Neural progenitor cell (in vitro differentiated cells): ENCODE data around the gene MED13L.

Experiments used
- CTCF ChIP-seq: fragments of 200-600 bp; sonication (generic); IDR thresholded peaks from 2 replicates; pipeline ENCODE4 v1.5.1; 2017; ENCODE audit warnings: antibody characterized with exemption, mild to moderate bottlenecking
- EZH2 ChIP-seq: fragments of 200-600 bp; sonication (generic); IDR thresholded peaks from 2 replicates; pipeline ENCODE4 v1.6.1; 2017; ENCODE audit warnings: antibody characterized with exemption, mild to moderate bottlenecking, moderate library complexity
- EZH2phosphoT487 ChIP-seq: fragments of 200-600 bp; sonication (generic); IDR thresholded peaks from 2 replicates; pipeline ENCODE4 v1.6.1; 2017; ENCODE audit warnings: antibody characterized with exemption

GRCh38 chr12:116057356-116057755 is 220.1 kb downstream of the MED13L start:
- TF ChIP-seq CTCF: no peak
- no peak for TF ChIP-seq EZH2phosphoT487
- TF ChIP-seq EZH2: no peak
